Psoas muscle (tissue), 8 donors: Measurements from ENCODE around the gene SLC7A14. TPM values are rescaled to one million over a fixed set of nuclear protein-coding genes. Genes with fewer than 3 reads are reported as not detected.
A peak's percentile ranks its signal among the peaks of the same experiment; 100 is the strongest.

Source experiments
- ATAC-seq, 4 donors: fragments of 200-7000 bp; cut with Tn5 transposase; one replicate each; pipeline ENCODE4 v1.9.1; 2020; ENCODE audit warnings: moderate library complexity in 3 of 4, mild to moderate bottlenecking in 2 of 4
- DNase-seq, 2 donors: peaks; one replicate each; pipeline ENCODE4 v3.0.0-alpha.2; 2020
- H3K27ac ChIP-seq: fragments of 200-600 bp; one replicate; pipeline ENCODE4 v1.8.0; 2022
- H3K27me3 ChIP-seq, 3 donors: fragments of 200-600 bp in 1 of 3; one replicate each; pipeline versions ENCODE4 v1.6.1 to v1.8.0; 2013 to 2022; ENCODE audit warnings: low read length in 2 of 3, mild to moderate bottlenecking in 2 of 3, moderate library complexity in 1 of 3; ENCODE audit not compliant: insufficient read depth in 3 of 3
- H3K36me3 ChIP-seq, 2 donors: fragments of 200-600 bp in 1 of 2; one replicate each; pipeline versions ENCODE4 v1.6.1 to v1.8.0; 2013 to 2022; ENCODE audit warnings: low read depth in 1 of 2, mild to moderate bottlenecking in 1 of 2, moderate library complexity in 1 of 2; ENCODE audit not compliant: insufficient read depth in 1 of 2
- H3K4me1 ChIP-seq: fragments of 200-600 bp; one replicate; pipeline ENCODE4 v1.8.0; 2022
- H3K4me3 ChIP-seq: fragments of 200-600 bp; one replicate; pipeline ENCODE4 v1.8.0; 2022; ENCODE audit warnings: mild to moderate bottlenecking
- H3K9me3 ChIP-seq: fragments of 200-600 bp; one replicate; pipeline ENCODE4 v1.8.0; 2022
- CTCF ChIP-seq: fragments of 200-600 bp; IDR thresholded peaks from one replicate; pipeline ENCODE4 v1.8.0; 2022; ENCODE audit warnings: antibody characterized with exemption
- WGBS, 3 donors: extraction: QIAGEN DNeasy Blood & Tissue Kit; methylation state at CpG; one replicate each; pipeline versions ENCODE4 v1.1.6 to v1.1.7; 2013; 5-methylcytosine and 5-hydroxymethylcytosine counted together
- intact Hi-C, 2 donors: fragments of 100-400 bp; cut with DNase I; formaldehyde crosslinking; loops; one replicate each; pipeline versions ENCODE4 v1.11.0 to v1.14.2; 2022
- polyA plus RNA-seq, 3 donors: library from polyadenylated mRNA; stranded (reverse); fragments of 200-250 nt; gene quantifications; one replicate each; pipeline ENCODE4 v1.2.3, GENCODE V29; 2013
- total RNA-seq, 4 donors: library from RNA; stranded (reverse); fragmentation: NEBNext Ultra II Directional in 2 of 4; extraction: Animal tissue kit (Norgen Biotek cat#: 25700) in 2 of 4; gene quantifications; one replicate each; pipeline versions ENCODE4 v1.2.1 to v1.2.4, GENCODE V29; 2021 to 2023
- donor health status: healthy with polysubstance abuse.
- donor health status: DM: no; HTN: no; CAD: no; lungs with moderate emphysema.
- donor health status: Bipolar disorder and iron deficiency.
- donor health status: healthy.
- donor health status: DM: yes; HTN: yes; CAD: no.
- donor health status: DM: no; HTN: no; CAD: no.
- donor health status: DM: no; HTN: no; CAD: no.
- donor health status: DM: yes; HTN: yes; CAD: no.

SLC7A14 gene
- total and polyA plus RNA-seq, 7 donors = under 0.01 to 0.04 (median 0.01) TPM; not detected in 4

- H3K4me3 ChIP-seq = no peak overlapping the region
- WGBS, 3 donors = 81 to 89% (median 88%) methylated on average over 1 of the region's 1 CpG
- H3K27ac ChIP-seq = no peak overlapping the region
- no peak for ATAC-seq
- TF ChIP-seq CTCF = no peak
- no peaks in the 10 kb centered on the region for H3K9me3 ChIP-seq
- no peaks in the 10 kb centered on the region for H3K4me1 ChIP-seq
- H3K27me3 ChIP-seq = no peaks in the 10 kb centered on the region
- intact Hi-C loops = no loop called here
- no peaks in the 10 kb centered on the region for H3K36me3 ChIP-seq
- no peak for DNase-seq
Measured at GRCh38 chr3:170599091-170599490, 13.2 kb upstream of the SLC7A14 start.

GRCh38 chr3:170598091-170598502, 12.2 kb upstream of the SLC7A14 start:
- Histone ChIP-seq H3K4me3 (no peak overlapping the region), H3K9me3 (no peaks in the 10 kb centered on the region), H3K36me3 (no peaks in the 10 kb centered on the region), H3K4me1 (no peaks in the 10 kb centered on the region), H3K27ac (no peak overlapping the region), H3K27me3 (no peaks in the 10 kb centered on the region)
- ATAC-seq = peak in 2 of 4 donors; percentile 56
- intact Hi-C loops = no loop called here
- TF ChIP-seq CTCF = no peak
- DNase-seq = no peak

- no peaks in the 10 kb centered on the region for H3K4me1 ChIP-seq
- no peaks in the 10 kb centered on the region for H3K9me3 ChIP-seq
- DNase-seq (no peak), ATAC-seq (no peak)
- intact Hi-C loops = no loop called here
- no peaks in the 10 kb centered on the region for H3K36me3 ChIP-seq
- H3K27ac ChIP-seq = no peak overlapping the region
- no peak overlapping the region for H3K4me3 ChIP-seq
- TF ChIP-seq CTCF = no peak
- H3K27me3 ChIP-seq = no peaks in the 10 kb centered on the region
Measured at GRCh38 chr3:170594528-170594927, 8.7 kb upstream of the SLC7A14 start.

GRCh38 chr3:170593634-170594033, 7.8 kb upstream of the SLC7A14 start:
- H3K9me3 ChIP-seq = no peaks in the 10 kb centered on the region
- H3K36me3 ChIP-seq = no peaks in the 10 kb centered on the region
- no peak overlapping the region for H3K4me3 ChIP-seq
- no peak overlapping the region for H3K27ac ChIP-seq
- ATAC-seq (no peak), DNase-seq (no peak)
- 76 to 78% (median 76%) methylated on average over 1 of the region's 1 CpG for WGBS, 3 donors
- H3K27me3 ChIP-seq = no peaks in the 10 kb centered on the region
- H3K4me1 ChIP-seq = no peaks in the 10 kb centered on the region
- TF ChIP-seq CTCF = no peak
- intact Hi-C loops = no loop called here

- no peaks in the 10 kb centered on the region for H3K4me1 ChIP-seq
- no peak for ATAC-seq
- no peak for TF ChIP-seq CTCF
- peaks cover 0 to 33% (median 11%) of the 10 kb centered on the region in 3 donors for H3K27me3 ChIP-seq
- no peak overlapping the region for H3K4me3 ChIP-seq
- 58 to 72% (median 60%) methylated on average over 2 of the region's 2 CpGs for WGBS, 3 donors
- H3K36me3 ChIP-seq = no peaks in the 10 kb centered on the region
- DNase-seq = no peak
- no peak overlapping the region for H3K27ac ChIP-seq
- no peaks in the 10 kb centered on the region for H3K9me3 ChIP-seq
- intact Hi-C loops = no loop called here
Measured at GRCh38 chr3:170589113-170589512, 3.2 kb upstream of the SLC7A14 start.
